Measurements from ENCODE around the gene CCDC82. TPM values are rescaled to one million over a fixed set of nuclear protein-coding genes. Genes with fewer than 3 reads are reported as not detected.
"Not testable (repeated sequence)": the region's sequence is repeated elsewhere in the genome, so short reads cannot be mapped to it uniquely, and the experiment has no call there.

CCDC82 gene
- total RNA-seq (15.8 TPM), polyA plus RNA-seq (63.6 TPM)
- long read RNA-seq, donor 1, result 0 reads
- long read RNA-seq, donor 2, result 0 reads
- long read RNA-seq, donor 3, full-length matches to known transcripts, result 18 of 36 reads
- long read RNA-seq, donor 3, partial matches to known transcripts, result 18 of 36 reads
- long read RNA-seq, donor 3, other reads (novel, unspliced or antisense), result 0 of 36 reads
- long read RNA-seq, donor 4, full-length matches to known transcripts, result 7 of 13 reads
- long read RNA-seq, donor 4, partial matches to known transcripts, result 6 of 13 reads
- long read RNA-seq, donor 4, other reads (novel, unspliced or antisense), result 0 of 13 reads
- long read RNA-seq, donor 5, full-length matches to known transcripts, result 15 of 37 reads
- long read RNA-seq, donor 5, partial matches to known transcripts, result 22 of 37 reads
- long read RNA-seq, donor 5, other reads (novel, unspliced or antisense), result 0 of 37 reads
- long read RNA-seq, donor 6, full-length matches to known transcripts, result 15 of 15 reads
- long read RNA-seq, donor 6, partial matches to known transcripts, result 0 of 15 reads
- long read RNA-seq, donor 6, other reads (novel, unspliced or antisense), result 0 of 15 reads
- long read RNA-seq, donor 7, full-length matches to known transcripts, result 13 of 25 reads
- long read RNA-seq, donor 7, partial matches to known transcripts, result 12 of 25 reads
- long read RNA-seq, donor 7, other reads (novel, unspliced or antisense), result 0 of 25 reads
- long read RNA-seq, donor 8, partial matches to known transcripts, result 0 of 2 reads
- long read RNA-seq, donor 8, other reads (novel, unspliced or antisense), result 0 of 2 reads
- long read RNA-seq, donor 9, full-length matches to known transcripts, result 12 of 19 reads
- long read RNA-seq, donor 9, partial matches to known transcripts, result 7 of 19 reads
- long read RNA-seq, donor 9, other reads (novel, unspliced or antisense), result 0 of 19 reads
- long read RNA-seq, donor 10, full-length matches to known transcripts, result 6 of 15 reads
- long read RNA-seq, donor 10, partial matches to known transcripts, result 9 of 15 reads
- long read RNA-seq, donor 10, other reads (novel, unspliced or antisense), result 0 of 15 reads

- Histone ChIP-seq H3K27me3 (ENCODE audit: control insufficient read depth in 2 of 2, insufficient read depth in 1 of 2, low read length in 1 of 2) (no peaks in the 10 kb centered on the region), H3K36me3 (ENCODE audit: control insufficient read depth in 2 of 2, insufficient read depth in 2 of 2, low read length in 1 of 2) (peaks cover 0 to 4% of the 10 kb centered on the region in 2 donors), H3K4me1 (ENCODE audit: control insufficient read depth in 2 of 2, insufficient read depth in 2 of 2, low read length in 2 of 2) (peaks cover 4 to 5% of the 10 kb centered on the region in 2 donors), H3K9me3 (ENCODE audit: control insufficient read depth in 2 of 2, insufficient read depth in 1 of 2, low read length in 1 of 2) (no peaks in the 10 kb centered on the region), H3K27ac (ENCODE audit: low read depth in 1 of 2, low read length in 1 of 2) (peak within 1 kb of the TSS; percentile 86 to 87), H3K4me3 (ENCODE audit: low read length in 2 of 2) (peak within 1 kb of the TSS; percentile 74 to 90)
- peak; percentile 74 to 98 (median 95) for DNase-seq (ENCODE audit: low read depth in 6 of 9, low spot score in 9 of 9)
- WGBS, result under 1% methylated on average over 53 of the region's 53 CpGs
Observed at GRCh38 chr11:96389720-96390487, at the start of gene CCDC82, which contains the start of gene JRKL. CCDC82 (minus strand) TSS chr11:96389912; CDS start chr11:96384747, 5,165 bp downstream. JRKL (plus strand) TSS chr11:96390013; CDS start chr11:96390650, 637 bp downstream.

- not testable (repeated sequence) for H3K27me3 ChIP-seq (ENCODE audit: control insufficient read depth in 2 of 2, insufficient read depth in 1 of 2, low read length in 1 of 2); H3K9me3 ChIP-seq (ENCODE audit: control insufficient read depth in 2 of 2, insufficient read depth in 1 of 2, low read length in 1 of 2); H3K4me1 ChIP-seq (ENCODE audit: control insufficient read depth in 2 of 2, insufficient read depth in 2 of 2, low read length in 2 of 2); H3K4me3 ChIP-seq (ENCODE audit: low read length in 2 of 2); H3K27ac ChIP-seq (ENCODE audit: low read depth in 1 of 2, low read length in 1 of 2); H3K36me3 ChIP-seq (ENCODE audit: control insufficient read depth in 2 of 2, insufficient read depth in 2 of 2, low read length in 1 of 2); DNase-seq (ENCODE audit: low read depth in 6 of 9, low spot score in 9 of 9)
Observed at GRCh38 chr11:96432654-96433053, 42.9 kb upstream of the CCDC82 start.

- Histone ChIP-seq H3K27me3 (ENCODE audit: control insufficient read depth in 2 of 2, insufficient read depth in 1 of 2, low read length in 1 of 2) (no peaks in the 10 kb centered on the region), H3K27ac (ENCODE audit: low read depth in 1 of 2, low read length in 1 of 2) (no peak overlapping the region), H3K9me3 (ENCODE audit: control insufficient read depth in 2 of 2, insufficient read depth in 1 of 2, low read length in 1 of 2) (no peaks in the 10 kb centered on the region), H3K36me3 (ENCODE audit: control insufficient read depth in 2 of 2, insufficient read depth in 2 of 2, low read length in 1 of 2) (no peaks in the 10 kb centered on the region), H3K4me3 (ENCODE audit: low read length in 2 of 2) (no peak overlapping the region), H3K4me1 (ENCODE audit: control insufficient read depth in 2 of 2, insufficient read depth in 2 of 2, low read length in 2 of 2) (no peaks in the 10 kb centered on the region)
- 96% methylated on average over 3 of the region's 3 CpGs for WGBS
- no peak for DNase-seq (ENCODE audit: low read depth in 6 of 9, low spot score in 9 of 9)
Observed at GRCh38 chr11:96430668-96431067, 41.0 kb upstream of the CCDC82 start.

GRCh38 chr11:96424693-96425092 is 35.0 kb upstream of the CCDC82 start:
- Histone ChIP-seq H3K36me3 (ENCODE audit: control insufficient read depth in 2 of 2, insufficient read depth in 2 of 2, low read length in 1 of 2) (no peaks in the 10 kb centered on the region), H3K4me3 (ENCODE audit: low read length in 2 of 2) (no peak overlapping the region), H3K27ac (ENCODE audit: low read depth in 1 of 2, low read length in 1 of 2) (no peak overlapping the region), H3K4me1 (ENCODE audit: control insufficient read depth in 2 of 2, insufficient read depth in 2 of 2, low read length in 2 of 2) (no peaks in the 10 kb centered on the region), H3K27me3 (ENCODE audit: control insufficient read depth in 2 of 2, insufficient read depth in 1 of 2, low read length in 1 of 2) (no peaks in the 10 kb centered on the region), H3K9me3 (ENCODE audit: control insufficient read depth in 2 of 2, insufficient read depth in 1 of 2, low read length in 1 of 2) (no peaks in the 10 kb centered on the region)
- no peak for DNase-seq (ENCODE audit: low read depth in 6 of 9, low spot score in 9 of 9)
- 75% methylated on average over 2 of the region's 2 CpGs for WGBS

- no peak for DNase-seq (ENCODE audit: low read depth in 6 of 9, low spot score in 9 of 9)
- Histone ChIP-seq H3K4me1 (ENCODE audit: control insufficient read depth in 2 of 2, insufficient read depth in 2 of 2, low read length in 2 of 2) (no peaks in the 10 kb centered on the region), H3K27me3 (ENCODE audit: control insufficient read depth in 2 of 2, insufficient read depth in 1 of 2, low read length in 1 of 2) (no peaks in the 10 kb centered on the region), H3K36me3 (ENCODE audit: control insufficient read depth in 2 of 2, insufficient read depth in 2 of 2, low read length in 1 of 2) (no peaks in the 10 kb centered on the region), H3K9me3 (ENCODE audit: control insufficient read depth in 2 of 2, insufficient read depth in 1 of 2, low read length in 1 of 2) (no peaks in the 10 kb centered on the region), H3K27ac (ENCODE audit: low read depth in 1 of 2, low read length in 1 of 2) (no peak overlapping the region), H3K4me3 (ENCODE audit: low read length in 2 of 2) (no peak overlapping the region)
Observed at GRCh38 chr11:96413408-96413807, 23.7 kb upstream of the CCDC82 start.

GRCh38 chr11:96412761-96413381 is 23.2 kb upstream of the CCDC82 start:
- 92% methylated on average over 1 of the region's 1 CpG for WGBS
- no peak for DNase-seq (ENCODE audit: low read depth in 6 of 9, low spot score in 9 of 9)
- Histone ChIP-seq H3K36me3 (ENCODE audit: control insufficient read depth in 2 of 2, insufficient read depth in 2 of 2, low read length in 1 of 2) (no peaks in the 10 kb centered on the region), H3K27ac (ENCODE audit: low read depth in 1 of 2, low read length in 1 of 2) (no peak overlapping the region), H3K4me3 (ENCODE audit: low read length in 2 of 2) (no peak overlapping the region), H3K4me1 (ENCODE audit: control insufficient read depth in 2 of 2, insufficient read depth in 2 of 2, low read length in 2 of 2) (no peaks in the 10 kb centered on the region), H3K9me3 (ENCODE audit: control insufficient read depth in 2 of 2, insufficient read depth in 1 of 2, low read length in 1 of 2) (no peaks in the 10 kb centered on the region), H3K27me3 (ENCODE audit: control insufficient read depth in 2 of 2, insufficient read depth in 1 of 2, low read length in 1 of 2) (no peaks in the 10 kb centered on the region)

GRCh38 chr11:96411412-96411811 is 21.7 kb upstream of the CCDC82 start:
- not testable (repeated sequence) for H3K4me1 ChIP-seq (ENCODE audit: control insufficient read depth in 2 of 2, insufficient read depth in 2 of 2, low read length in 2 of 2); H3K4me3 ChIP-seq (ENCODE audit: low read length in 2 of 2); H3K9me3 ChIP-seq (ENCODE audit: control insufficient read depth in 2 of 2, insufficient read depth in 1 of 2, low read length in 1 of 2); H3K36me3 ChIP-seq (ENCODE audit: control insufficient read depth in 2 of 2, insufficient read depth in 2 of 2, low read length in 1 of 2); H3K27me3 ChIP-seq (ENCODE audit: control insufficient read depth in 2 of 2, insufficient read depth in 1 of 2, low read length in 1 of 2); H3K27ac ChIP-seq (ENCODE audit: low read depth in 1 of 2, low read length in 1 of 2); DNase-seq (ENCODE audit: low read depth in 6 of 9, low spot score in 9 of 9)
- 91% methylated on average over 18 of the region's 18 CpGs for WGBS

- Histone ChIP-seq H3K36me3 (ENCODE audit: control insufficient read depth in 2 of 2, insufficient read depth in 2 of 2, low read length in 1 of 2) (no peaks in the 10 kb centered on the region), H3K4me1 (ENCODE audit: control insufficient read depth in 2 of 2, insufficient read depth in 2 of 2, low read length in 2 of 2) (no peaks in the 10 kb centered on the region), H3K4me3 (ENCODE audit: low read length in 2 of 2) (no peak overlapping the region), H3K27me3 (ENCODE audit: control insufficient read depth in 2 of 2, insufficient read depth in 1 of 2, low read length in 1 of 2) (no peaks in the 10 kb centered on the region), H3K9me3 (ENCODE audit: control insufficient read depth in 2 of 2, insufficient read depth in 1 of 2, low read length in 1 of 2) (no peaks in the 10 kb centered on the region), H3K27ac (ENCODE audit: low read depth in 1 of 2, low read length in 1 of 2) (no peak overlapping the region)
- 90% methylated on average over 1 of the region's 1 CpG for WGBS
- DNase-seq (ENCODE audit: low read depth in 6 of 9, low spot score in 9 of 9), result no peak
Observed at GRCh38 chr11:96400697-96401096, 11.0 kb upstream of the CCDC82 start.

All from thymus (tissue), 14 donors.